Iris pigment epithelial cell (primary cell): ENCODE results near the gene MYCN.
A peak's percentile ranks its signal among the peaks of the same experiment; 100 is the strongest.
"Not testable (repeated sequence)": the region's sequence is repeated elsewhere in the genome, so short reads cannot be mapped to it uniquely, and the experiment has no call there.

Experiments
- DNase-seq: peaks from one replicate; pipeline ENCODE4 v3.0.0-alpha.2; 2011; ENCODE audit warnings: low read depth

The MYCN gene

GRCh38 chr2:15939854-15940660, at the start of gene MYCN:
Gene MYCN (plus strand): TSS chr2:15940550. CDS start chr2:15942065, 1,515 bp downstream.
- DNase-seq: peak; percentile 4

DNA sequence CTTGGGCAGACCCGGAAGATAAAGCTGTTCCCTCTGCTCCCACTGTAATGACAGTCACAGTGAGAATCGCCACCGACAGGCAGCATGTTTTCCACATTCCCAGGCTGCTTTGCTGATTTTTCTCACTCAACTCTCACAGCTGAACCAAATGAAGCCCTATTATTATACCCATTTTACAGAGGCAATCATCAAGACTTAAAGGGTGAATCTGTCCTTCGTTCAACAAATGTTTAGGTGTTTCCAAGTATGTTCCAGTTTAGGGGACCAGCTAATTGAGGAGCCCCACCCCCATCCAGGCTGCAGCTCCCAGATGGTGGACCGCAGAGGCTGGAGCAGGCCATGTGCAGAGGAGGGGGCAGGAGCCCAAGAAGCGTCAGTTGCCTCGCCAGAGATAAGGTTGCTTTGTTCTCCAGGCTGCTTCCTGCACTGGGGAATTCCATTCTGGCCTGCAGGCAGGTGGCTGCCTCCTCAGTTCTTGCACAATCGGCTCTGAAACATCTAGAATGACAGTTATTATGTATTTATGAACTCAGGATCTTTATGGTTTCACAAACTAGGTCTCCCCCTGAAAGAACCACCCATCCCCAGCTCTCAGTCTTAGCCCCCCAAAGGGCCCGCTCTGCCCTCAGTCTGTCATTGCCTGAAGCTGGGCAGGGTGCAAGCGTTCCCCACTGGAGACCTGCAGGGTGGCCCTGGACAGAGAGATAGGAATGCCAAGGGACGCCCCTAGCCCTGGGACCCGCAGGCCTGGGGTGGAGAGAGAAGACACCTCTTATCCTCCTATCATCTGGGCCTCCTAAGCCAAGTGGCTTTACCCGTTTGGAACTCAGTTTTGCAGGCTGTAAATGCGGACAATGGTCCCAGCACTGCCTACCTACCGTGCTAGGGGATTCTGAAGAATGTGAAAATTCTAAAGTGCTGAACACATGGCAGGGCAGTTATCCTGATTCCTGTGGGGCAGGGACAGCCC, 49.1 kb upstream of the MYCN start:
- peak; percentile 28 for DNase-seq

DNA sequence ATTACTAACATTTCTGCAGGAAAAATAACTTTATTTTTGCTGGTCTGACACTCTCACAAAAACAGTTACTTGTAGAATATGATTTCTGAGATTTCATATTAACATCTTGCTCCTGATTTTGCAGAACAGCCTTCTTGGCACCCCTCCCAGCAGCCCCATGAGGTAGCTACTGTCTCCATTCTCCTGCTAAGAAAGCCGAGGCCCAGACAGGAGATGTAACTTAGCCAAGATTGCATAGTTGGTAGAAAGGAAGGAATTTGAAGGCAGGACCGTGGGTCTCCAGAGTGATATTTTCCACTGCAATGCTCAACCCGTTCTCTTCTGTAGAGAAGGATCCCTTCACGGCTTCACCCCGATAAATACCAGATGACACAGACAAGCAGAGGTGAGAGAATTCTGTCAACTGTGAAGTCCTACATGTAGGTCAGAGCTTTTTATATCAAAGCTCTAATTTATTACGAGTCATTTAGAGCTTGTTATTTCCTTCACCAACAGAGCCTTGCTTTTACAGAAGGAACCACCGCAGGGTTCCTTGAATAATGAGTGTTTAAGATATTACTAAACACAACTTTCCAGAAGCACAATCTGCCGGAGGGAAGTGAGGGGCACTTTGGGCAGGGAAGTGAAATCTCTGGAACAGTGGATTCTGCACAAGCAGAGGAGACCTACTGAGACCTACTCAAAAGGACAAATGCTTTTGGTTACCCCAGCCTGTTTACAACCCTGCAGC, 48.0 kb upstream of the MYCN start:
- peak; percentile 1 for DNase-seq

- no peak for DNase-seq
Observed at GRCh38 chr2:15893085-15893484, 47.3 kb upstream of the MYCN start.

DNA sequence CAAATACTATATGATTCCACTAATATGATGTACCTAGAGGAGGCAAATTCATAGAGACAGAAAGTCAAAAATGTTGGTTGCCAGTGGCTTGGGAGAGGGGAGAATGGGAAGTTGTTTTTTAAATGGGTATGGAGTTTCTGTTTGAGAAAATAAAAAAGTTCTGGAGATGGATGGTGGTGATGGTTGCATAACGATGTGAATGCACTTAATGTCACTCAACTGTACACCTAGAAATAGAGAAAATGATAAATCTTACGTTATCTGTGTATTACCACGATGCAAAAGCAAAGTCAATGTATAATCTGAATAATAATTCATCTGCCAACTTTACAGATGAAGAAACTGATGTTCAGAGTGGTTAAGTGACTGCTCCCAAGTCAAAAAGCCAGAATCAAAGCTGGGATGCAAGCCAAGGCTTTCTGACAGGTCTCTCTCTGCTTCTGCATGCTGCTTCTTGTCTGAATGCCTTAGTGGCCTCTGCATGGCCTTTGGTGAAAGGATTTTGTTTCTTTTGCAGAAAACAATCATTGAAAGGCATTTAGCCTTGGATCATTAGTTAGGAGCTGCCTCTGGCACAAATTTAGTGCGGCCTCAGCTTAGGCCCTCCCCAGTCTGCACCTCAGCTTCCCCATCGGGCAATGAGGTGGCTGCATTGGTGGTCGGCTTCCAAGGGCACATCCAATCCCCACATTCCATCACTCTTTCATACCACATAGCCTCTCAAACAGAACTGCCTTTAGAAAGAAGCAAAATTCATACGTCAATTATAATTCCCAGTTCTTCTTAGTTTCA, 46.5 kb upstream of the MYCN start:
- no peak for DNase-seq

DNA sequence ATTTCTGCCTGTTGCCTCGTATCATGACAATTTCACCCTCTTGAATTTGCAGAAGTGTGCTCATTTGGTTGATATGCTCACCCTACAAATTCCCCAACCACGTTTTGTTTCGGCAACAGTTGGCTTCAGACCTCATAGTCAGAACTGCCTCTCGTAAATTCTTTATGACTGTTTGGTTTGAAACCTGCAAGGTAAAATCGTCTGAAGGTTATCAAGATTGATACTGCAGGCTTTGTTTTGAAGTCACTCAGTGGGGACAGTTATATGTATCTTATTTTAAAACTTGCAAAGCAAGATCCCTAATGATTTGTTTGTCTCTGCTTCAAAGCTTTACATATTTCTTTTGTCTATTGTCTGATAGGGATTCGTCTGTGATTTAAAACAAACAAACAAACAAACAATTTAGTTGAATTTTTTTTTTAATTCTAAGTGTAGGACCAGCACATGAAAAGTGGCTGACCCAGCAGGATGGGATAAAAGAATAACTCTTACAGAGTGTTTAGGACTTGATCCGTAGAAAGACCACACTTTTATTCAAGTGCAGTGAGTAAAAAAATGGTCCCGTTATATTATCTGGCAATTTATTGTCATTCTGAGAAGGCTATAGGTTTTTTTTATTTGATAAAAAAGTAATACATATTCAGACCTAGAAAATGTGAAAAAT, 45.7 kb upstream of the MYCN start:
- DNase-seq: no peak

DNA sequence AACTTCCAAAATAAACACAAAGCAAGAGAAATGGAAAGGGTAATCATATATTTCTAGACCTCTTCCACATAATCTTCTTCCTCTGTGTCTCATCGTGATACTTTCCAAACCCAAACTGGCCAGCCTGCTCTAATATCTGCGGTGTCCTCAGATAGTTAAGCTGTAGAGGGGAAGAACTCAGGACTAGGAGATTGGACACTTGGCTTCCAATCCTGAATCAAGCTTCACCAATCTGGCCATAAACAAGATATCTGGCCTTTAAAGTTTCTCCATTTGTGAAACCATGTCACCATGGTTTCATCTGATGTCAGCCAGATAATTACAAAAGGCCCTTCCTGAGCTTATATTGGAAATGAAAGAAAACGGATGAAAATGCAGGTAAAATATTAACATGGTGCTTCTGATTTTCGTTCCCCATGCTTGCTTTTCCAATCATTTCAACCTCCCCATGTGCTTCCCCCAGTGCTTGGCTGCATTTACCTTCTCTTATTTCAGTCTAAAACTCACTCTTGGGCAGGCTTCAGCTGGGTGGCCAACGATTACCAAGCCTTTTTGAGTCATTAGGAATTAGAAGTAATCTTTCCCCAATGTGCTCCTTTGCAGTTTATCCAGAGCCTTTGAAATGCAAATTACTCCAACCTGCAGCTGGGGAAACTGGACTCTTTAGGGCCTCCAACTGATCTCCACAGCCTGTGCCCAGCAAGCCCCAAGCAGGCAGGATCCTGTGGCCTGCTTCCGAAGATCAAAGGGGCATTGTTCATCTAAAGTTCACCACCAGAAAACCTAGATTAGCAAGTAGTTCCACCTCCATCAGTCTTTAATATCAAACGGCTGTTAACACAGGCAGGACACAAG, 44.5 kb upstream of the MYCN start:
- no peak for DNase-seq

- DNase-seq: no peak
Observed at GRCh38 chr2:15896859-15897258, 43.5 kb upstream of the MYCN start.

- DNase-seq: no peak
Observed at GRCh38 chr2:15897431-15898098, 42.8 kb upstream of the MYCN start.

- no peak for DNase-seq
Observed at GRCh38 chr2:15899327-15899612, 41.1 kb upstream of the MYCN start.

GRCh38 chr2:15899751-15900493, 40.4 kb upstream of the MYCN start:
- no peak for DNase-seq

DNA sequence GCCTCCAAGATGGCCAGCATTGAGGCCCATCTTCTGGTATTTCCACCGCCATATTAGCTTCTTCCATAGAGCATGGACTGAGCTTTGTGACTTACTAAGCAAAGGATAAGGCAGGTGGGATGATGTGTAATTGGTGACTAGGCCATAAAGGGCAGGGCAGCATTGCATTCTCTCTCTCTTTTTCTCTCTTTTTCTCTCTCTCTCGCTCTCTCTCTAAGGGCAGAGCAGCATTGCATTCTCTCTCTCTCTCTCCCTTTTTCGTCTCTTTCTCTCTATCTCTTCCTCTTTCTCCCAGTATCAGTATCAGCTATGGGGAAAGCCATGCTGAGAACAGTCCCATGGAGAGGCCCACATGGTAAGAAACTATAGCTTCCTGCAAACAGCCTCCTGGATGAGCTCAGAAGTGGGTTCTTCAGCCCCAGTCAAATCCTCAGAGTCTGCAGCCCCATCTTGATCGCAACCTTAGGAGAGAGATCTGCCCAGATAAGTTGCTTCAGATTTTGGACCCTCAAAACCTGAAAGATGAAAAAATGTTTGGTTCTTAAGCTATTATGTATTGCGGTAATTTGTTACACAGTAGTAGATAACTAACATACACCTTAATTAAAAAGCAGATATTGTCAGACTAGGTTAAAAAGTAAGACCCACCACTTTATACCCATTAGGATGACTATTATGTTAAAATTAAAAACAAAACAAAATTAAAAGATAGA, 39.1 kb upstream of the MYCN start:
- DNase-seq: no peak

GRCh38 chr2:15901808-15902130, 38.6 kb upstream of the MYCN start:
- DNase-seq: no peak

GRCh38 chr2:15903910-15904309, 36.4 kb upstream of the MYCN start:
- not testable (repeated sequence) for DNase-seq

GRCh38 chr2:15905267-15905645, 35.1 kb upstream of the MYCN start:
- no peak for DNase-seq

DNA sequence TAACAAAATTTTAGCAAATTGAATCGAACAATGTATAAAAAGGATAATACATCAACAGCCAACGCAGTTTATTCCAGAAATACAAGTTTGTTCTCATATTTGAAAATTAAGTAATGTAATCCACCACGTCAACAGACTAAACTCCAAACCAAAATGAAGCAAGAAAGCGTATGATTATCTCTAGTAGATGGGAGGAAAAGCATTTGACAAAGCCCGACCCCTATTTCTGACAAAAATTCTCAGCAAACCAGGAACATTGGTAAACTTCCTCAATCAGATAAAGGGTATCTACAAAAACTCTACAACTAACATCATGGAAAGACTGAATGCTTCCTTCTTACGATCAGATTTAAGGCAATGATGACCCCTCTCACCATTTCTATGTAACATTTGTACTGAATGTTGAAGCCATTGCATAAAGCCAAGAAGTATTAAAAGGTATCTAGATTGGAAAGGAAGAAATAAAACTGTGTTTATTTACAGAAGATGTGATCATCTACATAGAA, 34.3 kb upstream of the MYCN start:
- no peak for DNase-seq

- no peak for DNase-seq
Observed at GRCh38 chr2:15906778-15907177, 33.6 kb upstream of the MYCN start.
